Ishikawa (cell line): ENCODE measurements around the gene ATG16L1.

ENCODE experiments used
- EP300 ChIP-seq: IDR thresholded peaks from 2 replicates; pipeline ENCODE4 v1.6.1; 2012; ENCODE audit warnings: borderline replicate concordance
- FOXM1 ChIP-seq: IDR thresholded peaks from 2 replicates; pipeline ENCODE4 v1.6.1; 2012; ENCODE audit warnings: low read depth, borderline replicate concordance
- REST ChIP-seq: IDR thresholded peaks from 2 replicates; pipeline ENCODE4 v1.6.1; 2012; ENCODE audit warnings: low read depth, mild to moderate bottlenecking
- USF1 ChIP-seq: IDR thresholded peaks from 2 replicates; pipeline ENCODE4 v1.6.1; 2012

GRCh38 chr2:233297076-233297475 lies 45.6 kb downstream of the ATG16L1 start:
- TF ChIP-seq USF1 (no peak), REST (no peak), EP300 (no peak), FOXM1 (no peak)
